Measurements from ENCODE around the gene MAP4K2.

- TF ChIP-seq POLR2A (IDR thresholded peaks at IDR 0.05), result no peak
- TF ChIP-seq CTCF (IDR thresholded peaks at IDR 0.05), result no peak
- TF ChIP-seq EP300 (IDR thresholded peaks at IDR 0.05), result no peak
These were observed 48.9 kb upstream of the MAP4K2 start for GRCh38 chr11:64851831-64852351.

Data from suprapubic skin (tissue), 3 donors.